Activated CD4-positive, CD25-positive, alpha-beta regulatory T cell treated with anti-CD3 and anti-CD28 coated beads, Interleukin-2, amount 50 U/mL, for 24 hours (primary cell): ENCODE data around the gene MAFG.
"Not testable (repeated sequence)": the region's sequence is repeated elsewhere in the genome, so short reads cannot be mapped to it uniquely, and the experiment has no call there.

Experiments
- ATAC-seq, 2 donors: fragments of 150-1000 bp; cut with Tn5 transposase; one replicate each; pipeline ENCODE4 v1.10.0; 2021; ENCODE audit warnings: mild to moderate bottlenecking in 1 of 2, moderate library complexity in 1 of 2

Gene MAFG

DNA sequence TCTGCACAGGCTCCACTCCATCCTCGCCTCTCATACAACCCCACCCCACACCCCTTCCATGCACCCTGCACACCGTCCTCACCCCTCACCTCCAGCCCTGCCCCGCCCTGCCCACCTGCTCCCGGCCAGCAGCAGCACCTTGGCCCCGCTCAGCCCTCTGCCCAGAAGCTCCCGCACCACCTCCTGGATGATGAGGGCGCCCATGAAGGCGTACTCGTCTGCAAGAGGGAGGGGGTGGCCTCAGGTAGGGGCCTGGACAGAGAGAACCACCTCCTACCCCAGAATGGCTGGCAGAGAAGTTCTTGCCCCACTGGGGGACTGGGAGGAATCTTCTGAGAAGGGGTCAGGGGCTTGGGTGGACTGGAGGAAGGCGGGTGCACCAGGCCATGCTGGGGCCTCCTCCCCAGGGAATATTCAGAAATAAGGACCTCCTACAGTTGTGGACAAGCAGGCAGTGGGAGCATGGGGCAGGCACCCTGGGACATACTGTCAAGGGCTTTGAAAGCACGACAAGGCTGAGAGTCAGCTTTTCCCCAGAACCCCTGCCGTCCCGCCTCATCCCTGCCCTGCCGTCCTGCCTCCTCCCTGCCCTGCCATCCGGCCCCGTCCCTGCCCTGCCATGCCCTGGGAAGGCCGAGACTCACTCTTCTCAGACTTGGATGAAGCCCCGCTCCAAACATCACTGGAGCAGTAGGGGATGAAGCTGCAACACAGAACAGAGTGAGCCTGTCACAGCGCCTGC, 30.3 kb upstream of the MAFG start:
- no peak for ATAC-seq

DNA sequence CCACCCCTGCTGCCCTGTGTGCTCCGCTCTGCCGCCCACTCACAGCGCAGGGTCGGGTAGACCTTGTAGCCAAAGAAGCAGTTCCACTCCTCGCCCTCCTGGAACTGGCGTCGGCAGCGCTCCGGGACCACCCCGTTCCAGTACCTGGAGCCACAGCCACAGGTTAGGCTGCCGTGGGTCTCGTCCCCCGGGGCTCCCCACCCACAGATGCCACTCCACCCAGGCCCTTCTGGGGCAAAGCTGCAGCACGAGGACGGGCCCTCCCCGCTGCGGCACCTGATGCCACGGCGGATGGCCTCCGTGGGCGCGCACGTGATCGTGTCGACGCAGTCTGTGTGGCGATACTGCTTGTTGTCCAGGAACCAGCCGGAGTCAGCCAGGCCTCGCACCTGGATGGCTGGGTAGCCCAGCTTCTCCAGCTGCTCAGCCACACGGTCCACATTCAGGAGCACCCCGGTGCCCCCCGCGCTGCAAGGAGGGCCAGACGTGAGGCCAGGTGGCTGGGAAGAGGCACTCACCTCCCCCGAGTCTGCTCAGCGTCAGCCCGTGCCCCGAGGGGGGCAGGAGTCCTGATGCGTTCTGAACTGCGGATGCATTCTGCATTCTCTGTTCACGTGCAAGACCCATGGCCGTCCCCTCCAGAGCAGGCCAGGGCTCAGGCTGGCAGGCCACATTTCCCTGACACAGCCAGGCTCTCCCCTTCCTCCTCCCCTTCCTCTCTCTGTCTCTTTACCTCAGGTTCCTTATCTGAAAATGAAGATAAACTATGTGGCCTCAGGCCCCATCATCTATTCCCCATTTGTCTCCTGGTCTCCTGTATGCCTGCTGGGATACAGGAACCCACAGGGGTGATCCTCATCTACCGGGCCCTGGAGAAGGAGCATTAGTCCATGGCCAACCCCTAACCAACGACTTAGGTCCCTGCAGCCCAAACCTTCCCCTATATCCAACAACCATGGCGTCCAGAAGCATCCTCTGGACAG, 29.4 kb upstream of the MAFG start:
- no peak for ATAC-seq

DNA sequence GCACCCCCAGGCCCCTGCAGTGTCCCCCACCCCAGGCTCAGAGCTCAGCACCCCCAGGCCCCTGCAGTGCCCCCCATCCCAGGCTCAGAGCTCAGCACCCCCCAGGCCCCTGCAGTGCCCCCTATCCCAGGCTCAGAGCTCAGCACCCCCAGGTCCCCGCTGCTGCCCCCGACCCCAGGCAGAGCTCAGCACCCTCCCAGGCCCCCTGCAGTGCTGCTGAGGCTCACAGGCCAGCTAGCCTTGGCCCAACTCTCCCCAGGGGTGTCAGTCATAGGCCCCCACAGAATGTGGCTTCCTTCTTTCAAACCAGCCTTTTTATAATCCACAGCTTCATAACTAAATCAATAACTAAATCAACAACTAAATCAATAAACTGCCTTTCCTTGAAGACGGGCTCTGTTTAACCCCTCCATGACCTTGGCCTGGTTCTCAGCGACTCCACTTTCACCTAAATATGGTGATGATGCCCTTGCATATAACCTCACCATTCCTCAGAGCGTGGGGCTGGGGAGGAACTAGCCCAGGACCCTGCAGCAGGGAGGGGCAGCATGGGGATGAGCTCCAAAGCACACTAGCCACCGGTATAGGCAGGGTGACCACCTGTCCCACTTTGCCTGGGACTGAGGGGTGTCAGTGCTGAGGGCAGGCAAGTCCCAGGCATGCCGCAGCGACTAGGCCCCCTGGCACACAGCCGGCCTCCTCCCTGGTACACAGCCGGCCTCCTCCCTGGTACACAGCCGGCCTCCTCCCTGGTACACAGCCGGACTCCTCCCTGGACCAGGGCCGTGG, 28.4 kb upstream of the MAFG start:
- no peak for ATAC-seq

DNA sequence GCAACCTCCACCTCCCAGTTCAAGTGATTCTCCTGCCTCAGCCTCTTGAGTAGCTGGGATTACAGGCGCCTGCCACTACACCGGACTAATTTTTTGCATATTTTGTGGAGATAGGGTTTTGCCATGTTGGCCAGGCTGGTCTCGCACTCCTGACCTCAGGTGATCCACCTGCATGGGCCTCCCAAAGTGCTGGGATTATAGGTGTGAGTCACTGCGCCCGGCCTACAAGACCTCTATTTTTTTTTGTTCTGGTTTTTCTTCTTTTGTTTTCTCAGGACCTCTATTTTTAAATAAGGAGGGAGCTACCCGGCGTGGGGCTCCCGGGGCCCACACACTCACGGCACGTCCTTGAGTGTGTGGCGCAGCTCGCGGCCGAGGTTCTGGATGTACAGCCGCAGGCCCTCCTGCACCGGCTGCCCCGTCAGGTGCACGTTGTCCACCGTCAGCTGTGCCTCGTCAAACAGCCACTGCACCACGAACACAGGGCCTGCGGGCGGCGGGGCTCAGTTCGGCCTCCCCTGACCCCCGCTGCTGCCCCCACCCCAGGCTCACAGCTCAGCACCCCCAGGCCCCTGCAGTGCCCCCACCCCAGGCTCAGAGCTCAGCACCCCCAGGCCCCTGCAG, 27.6 kb upstream of the MAFG start:
- ATAC-seq: no peak

DNA sequence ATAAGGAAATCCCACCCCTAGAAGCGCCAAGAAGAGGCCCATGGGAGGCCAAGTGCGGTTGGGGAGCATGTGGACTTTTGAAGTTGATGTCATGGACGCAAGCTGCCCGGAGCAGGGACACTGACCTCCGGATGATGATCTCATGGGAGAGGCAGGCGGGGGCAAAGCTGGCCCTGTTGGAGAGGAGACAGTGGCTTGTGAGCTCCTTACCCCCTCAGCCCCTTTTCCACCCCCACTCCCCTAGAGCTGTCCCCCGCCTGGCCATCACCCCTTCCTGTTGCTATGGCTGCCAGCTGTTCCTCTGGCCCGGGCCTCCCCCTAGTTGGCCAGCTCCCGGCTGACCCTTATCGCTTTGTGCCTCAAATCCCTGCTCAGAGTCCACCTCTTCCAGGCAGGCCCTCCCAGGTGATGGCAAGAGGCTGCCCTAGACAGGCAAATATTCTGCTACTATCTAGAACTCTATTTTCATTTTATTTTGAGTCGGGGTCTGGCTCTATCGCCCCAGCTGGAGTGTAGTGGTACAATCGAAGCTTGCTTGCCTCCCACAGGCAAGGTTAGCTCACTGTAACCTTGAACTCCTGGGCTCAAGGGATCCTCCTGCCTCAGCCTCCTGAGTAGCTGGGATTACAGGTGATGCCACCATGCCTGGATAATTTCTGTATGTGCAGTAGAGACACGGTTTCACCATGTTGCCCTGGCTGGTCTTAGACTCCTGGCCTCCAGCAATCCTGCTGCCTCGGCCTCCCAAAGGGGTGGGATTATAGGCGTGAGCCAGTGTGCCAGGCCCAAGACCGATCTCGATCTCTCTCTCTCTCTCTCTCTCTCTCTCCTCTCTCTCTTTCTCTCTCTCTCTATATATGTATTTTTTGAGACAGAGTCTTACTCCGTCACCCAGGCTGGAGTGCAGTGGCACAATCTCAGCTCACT, 26.9 kb upstream of the MAFG start:
- ATAC-seq: no peak

DNA sequence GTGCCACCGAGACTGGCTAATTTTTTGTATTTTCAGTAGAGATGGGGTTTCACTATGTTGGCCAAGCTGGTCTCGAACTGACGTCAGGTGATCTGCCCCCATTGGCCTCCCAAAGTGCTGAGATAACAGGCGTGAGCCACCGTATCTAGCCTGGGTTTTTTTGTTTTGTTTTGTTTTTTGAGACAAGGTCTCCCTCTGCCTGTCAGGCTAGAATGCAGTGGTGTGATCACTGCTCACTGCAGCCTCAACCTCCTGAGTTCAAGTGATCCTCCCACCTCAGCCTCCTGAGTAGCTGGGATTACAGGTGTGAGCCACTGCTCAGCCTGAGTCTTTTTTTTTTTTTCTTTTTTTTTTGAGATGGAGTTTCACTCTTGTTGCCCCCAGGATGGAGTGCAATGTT, 25.9 kb upstream of the MAFG start:
- not testable (repeated sequence) for ATAC-seq

DNA sequence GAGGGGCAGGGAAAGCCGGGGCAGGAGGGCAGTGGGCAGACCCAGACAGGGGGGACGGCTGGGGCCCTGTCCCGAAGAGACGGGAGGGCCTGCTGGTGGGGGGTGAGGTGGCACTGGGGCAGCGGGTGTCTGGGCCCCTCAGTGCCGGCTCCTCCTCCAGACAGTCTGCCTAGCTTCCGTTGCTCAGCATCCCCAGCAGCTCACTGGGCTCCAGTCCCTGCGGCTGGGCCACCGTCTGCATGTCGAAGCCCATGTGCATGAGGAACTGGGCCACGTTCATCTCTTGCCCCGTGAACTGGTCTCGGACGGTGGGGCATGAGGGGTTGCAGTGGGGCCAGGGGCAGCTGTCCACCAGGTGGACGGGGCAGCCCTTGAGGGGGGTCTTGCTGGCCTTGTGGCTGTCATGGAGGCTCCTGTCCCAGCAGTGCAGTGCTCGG, 25.3 kb upstream of the MAFG start:
- ATAC-seq: no peak

DNA sequence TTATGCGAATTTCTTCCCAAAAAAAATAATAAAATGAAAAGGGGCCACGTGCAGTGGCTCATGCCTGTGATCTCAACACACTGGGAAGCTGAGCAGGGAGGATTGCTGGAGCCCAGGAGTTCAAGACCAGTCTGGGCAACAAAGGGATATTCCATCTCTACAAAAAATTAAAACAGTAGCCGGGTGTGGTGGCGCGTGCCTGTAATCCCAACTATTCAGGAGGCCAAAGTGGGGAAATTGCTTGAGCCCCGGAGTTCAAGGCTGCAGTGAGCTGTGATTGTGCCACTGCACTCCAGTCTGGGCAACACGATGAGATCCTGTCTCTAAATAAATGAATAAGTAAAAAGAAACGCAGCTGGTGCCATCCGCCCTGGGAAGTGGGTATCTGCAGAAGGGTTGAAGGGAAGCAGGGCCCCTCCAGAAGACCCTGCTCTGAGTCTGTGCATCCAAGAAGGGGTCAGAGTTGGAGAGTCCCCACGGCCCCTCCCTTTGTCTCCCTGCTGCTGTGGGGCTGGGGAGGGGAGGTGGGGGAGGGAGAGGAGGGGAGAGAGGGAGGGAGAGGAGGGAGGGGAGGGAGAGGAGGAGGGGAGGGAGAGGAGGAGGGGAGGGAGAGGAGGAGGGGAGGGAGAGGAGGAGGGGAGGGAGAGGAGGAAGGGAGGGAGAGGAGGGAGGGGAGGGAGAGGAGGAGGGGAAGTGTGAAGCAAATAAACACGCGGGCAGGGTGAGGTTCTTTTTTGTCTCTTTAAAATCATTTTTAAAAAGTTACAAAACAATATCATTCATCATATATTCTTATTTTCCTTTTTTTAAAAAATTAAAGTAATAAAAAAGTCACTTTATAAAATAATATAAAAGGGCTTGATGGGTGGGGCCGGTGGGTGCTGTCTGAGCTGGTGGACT, 24.5 kb upstream of the MAFG start:
- ATAC-seq: no peak

DNA sequence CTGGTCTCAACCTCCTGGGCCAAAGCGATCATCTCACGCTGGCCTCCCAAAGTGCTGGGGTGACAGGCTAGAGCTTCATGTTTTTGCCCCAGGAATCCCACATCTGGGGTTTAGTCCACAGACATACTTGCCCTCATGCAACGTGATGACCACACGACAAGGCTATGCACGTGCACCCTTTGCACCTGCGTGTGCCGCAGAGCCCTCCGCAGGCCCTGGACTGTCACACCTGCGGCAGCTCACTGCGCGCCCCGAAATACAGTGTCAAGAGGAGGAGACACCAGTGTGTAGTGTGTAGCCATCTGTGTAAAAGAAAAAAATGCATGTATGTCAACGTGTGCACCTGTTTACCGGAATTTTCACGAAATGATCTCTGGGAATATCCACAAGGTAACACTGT, 23.0 kb upstream of the MAFG start:
- ATAC-seq: no peak

DNA sequence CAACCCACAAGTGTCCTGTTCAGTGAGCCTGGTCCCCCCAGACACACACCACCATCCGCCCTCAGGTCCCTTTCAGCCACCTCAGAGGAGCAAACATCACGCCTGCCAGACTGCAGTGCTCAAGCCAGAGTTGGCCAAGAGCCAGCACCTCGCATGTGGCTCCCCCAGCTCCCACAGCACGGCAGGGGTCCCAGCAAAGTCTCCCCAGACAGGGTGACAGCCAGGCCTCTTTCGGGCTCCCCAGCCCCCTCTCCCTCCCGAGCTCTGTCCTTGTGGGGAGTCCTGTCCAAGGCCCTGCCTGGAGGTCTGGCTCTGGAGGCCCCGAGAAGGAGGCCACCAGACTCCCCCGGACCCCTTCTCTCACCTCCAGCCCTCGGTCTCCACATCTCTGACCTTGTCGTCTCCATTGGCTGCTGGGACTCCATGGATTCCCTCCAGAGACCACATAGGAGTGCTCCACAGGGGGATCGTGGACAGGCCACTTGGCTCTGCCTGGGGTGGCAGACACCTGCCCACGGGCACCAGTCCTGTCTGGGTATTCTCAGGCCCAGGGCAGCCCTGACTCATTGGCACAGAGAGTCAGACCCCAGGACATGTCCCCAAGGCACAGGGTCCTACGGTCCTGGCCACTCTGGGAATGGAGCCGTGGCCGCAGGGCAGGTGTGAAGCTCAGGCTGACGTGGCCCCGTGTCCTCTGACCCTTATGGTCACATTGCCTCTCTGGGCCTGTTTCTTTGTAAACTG, 21.3 kb upstream of the MAFG start:
- no peak for ATAC-seq

DNA sequence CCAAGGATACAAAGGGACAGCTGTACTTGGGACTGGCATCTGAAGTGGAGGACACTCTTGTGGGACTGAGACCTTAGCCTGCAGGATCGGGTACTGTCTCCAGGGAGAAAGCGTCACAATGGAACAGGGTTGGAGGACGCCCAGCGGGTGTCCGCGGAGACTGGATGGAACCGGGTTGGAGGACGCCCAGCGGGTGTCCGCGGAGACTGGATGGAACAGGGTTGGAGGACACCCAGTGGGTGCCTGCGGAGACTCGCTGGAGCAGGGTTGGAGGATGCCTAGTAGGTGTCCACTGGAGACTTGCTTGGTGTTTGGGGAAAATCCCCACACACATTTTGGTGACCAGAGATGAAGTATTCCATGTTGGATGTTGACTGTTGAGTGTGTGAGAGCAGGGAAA, 19.7 kb upstream of the MAFG start, which contains the start of gene MYADML2:
Gene MYADML2, minus strand, starts transcription at position 45 of the 400 bp plus-strand sequence. CDS start 5,492 bp downstream, outside the sequence.
- no peak for ATAC-seq

DNA sequence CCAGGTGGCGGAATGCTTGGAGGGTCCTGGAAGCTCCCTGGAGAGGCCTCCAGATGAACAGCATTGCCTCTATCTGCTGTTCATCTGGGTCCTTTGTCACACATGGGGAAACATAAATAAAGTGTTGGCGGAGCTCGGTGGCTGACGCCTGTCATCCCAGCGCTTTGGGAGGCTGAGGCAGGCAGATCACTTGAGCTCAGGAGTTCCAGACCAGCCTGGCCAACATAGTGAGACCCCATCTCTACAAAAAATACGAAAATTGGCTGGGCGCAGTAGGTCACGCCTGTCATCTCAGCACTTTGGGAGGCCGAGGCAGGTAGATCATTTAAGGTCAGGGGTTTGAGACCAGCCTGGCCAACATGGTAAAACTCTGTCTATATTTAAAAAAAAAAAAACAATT, 17.3 kb upstream of the MAFG start:
- no peak for ATAC-seq

DNA sequence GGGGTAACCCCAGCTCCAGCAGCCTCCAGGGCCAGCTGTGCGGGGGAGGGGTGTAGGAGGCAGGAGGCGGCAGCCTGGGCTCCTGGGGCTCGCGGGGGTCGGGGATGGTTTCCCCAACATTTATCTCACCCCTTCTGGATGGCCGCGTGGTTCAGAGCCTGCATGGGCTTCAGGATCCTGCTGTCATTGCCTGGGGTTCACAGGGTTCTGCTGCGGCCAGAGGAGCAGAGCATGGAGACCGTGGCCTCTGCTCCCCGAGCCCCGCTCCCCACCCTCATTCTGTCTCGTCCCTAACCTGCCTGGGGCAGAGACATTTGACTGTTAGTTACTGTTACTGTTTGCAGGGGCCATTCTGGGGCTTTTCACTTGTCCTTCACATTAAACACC, 14.6 kb upstream of the MAFG start:
- no peak for ATAC-seq

DNA sequence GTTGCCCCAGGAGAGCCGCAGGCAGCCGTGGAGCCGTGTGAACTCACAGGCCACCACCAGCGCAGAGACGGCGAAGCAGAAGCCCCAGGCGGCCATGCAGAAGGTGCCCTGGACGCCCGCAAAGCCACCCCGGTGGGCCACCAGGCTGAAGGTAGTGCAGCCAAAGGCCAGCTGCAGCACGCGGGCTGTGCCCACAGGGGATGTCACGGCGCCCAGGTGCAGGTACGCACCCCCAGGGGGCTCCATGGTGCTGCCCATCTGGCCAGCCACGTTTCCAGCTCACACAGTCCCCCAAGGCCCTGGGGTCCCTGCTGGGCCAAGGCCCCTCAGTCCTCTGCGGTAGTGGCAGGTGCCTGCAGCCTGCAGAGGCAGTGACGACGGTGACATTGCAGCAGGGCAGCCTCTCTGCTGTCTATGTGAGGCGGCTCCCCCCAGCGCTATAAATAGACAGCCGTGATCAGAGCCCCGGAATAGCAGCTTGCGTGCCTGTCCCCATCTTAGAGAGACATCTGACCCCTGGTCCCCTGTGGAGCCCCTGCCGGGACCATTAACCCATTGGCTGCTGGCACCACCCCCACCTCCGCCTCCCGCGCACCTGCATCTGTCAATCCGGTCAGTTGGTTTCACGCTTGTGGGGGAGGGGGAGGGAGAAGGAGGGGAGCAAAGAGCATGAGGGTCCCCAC, 14.1 kb upstream of the MAFG start:
- ATAC-seq: no peak

DNA sequence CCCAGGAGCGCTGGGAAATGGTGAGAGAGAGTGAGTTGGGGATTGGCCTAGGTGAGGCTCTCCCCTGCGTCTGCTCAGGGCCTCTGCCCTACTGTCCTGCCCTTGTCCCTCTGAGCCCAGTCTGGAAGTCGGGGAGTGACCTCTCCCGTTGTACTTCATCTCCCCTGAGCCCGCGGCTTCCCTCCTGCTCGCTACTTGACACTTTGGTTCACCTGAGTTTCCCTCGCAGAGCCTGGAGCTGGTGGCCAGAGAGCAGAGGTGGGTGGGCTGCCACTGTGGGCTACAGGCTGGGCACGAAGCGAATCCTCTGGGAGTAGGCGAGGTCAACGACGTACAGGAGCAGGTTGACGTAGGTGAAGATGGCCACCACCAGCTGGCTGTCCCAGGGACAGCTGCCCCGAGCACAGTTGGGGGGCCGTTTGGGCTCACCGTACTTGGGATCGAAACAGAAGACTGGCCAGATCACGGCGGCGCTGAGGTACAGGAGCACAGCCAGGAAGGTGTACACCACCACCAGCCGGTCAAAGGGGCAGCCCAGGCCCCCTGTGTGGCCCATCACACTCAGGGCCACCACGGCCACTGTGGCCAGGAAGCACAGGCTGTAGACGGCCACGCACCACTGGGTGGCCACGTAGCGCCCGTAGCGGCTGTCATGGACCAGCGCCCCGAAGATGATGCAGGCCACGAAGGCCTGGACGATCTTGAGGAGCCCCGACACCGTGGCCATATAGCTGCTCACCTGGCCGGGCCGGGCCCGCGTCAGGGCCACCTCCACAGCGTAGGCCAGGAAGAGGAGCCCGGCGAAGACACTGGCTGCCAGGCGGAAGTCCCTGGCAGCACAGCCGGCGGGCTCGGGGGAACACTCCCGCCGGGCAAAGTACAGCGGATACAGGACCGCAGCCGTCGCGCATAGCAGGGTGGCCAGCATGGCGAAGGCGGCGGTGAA, 13.3 kb upstream of the MAFG start:
- no peak for ATAC-seq

DNA sequence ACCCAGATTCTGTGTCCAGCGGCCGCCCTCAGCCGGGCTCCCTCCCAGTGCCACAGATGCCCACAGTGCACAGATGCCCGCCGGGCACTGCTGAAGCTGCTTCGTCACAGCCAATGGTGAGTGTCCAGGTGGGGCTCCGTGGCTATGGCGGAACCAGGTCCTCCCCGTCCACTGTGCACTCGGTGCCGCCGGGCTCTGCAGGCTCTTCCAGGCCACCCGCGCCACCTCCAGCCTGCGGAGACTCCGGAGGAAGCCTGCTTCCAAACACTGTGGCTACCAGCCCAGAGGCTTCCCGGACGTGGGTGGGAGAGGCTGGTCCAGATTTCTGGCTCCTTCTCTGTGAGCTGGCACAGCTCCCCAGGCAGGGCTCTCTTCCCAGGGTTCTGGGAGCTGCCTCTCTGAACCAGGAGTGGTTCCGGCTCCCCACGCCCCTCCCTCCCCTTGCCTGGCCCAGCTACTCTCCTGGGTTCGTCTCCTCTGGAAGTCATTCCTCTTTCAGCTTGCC, 12.4 kb upstream of the MAFG start:
- no peak for ATAC-seq

DNA sequence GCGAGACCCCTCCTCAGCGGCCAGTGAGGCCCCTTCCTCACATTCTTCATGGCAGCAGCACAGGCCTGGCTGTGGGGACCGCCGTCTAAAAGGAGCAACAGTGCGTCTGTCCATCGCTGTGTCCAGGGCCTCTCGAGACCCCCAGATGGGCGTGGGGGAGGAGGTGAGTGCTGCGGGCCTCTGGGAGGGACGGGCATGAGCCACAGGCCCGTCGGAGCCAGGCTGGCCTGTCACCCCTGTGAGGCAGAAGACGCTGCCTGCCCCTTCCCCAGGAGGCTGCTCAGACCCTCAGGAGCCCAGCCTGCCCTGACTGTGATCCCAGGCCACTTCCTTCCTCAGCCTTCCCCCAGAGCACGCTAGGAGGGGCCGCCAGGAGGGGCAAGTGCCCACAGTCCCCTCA, 11.7 kb upstream of the MAFG start:
- no peak for ATAC-seq

DNA sequence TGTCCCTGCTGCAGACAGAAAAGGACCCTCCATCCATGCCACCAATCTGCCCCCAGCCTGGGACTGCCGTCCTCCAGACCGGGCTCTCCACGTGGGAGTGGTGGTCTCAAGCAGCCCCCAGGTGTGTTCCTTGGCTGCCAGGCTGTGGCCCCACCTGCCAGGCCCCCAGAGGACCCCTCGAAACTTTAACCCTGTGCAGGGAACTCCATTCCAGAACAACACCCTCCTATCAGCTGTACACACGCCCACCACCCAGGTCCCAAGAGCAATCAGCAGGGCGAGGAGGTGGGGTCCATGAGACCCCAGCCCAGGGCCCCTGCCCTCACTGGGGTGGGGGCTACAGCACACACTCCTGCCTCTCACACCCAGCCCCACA, 8.2 kb upstream of the MAFG start:
- no peak for ATAC-seq
